ENCODE results near the gene TNPO2. TPM values are rescaled to one million over a fixed set of nuclear protein-coding genes. Genes with fewer than 3 reads are reported as not detected.
A peak's percentile ranks its signal among the peaks of the same experiment; 100 is the strongest.
"Not testable (repeated sequence)": the region's sequence is repeated elsewhere in the genome, so short reads cannot be mapped to it uniquely, and the experiment has no call there.

Gene TNPO2
- total RNA-seq, 1 donor from 2014 or later, result 25.7 TPM

DNA sequence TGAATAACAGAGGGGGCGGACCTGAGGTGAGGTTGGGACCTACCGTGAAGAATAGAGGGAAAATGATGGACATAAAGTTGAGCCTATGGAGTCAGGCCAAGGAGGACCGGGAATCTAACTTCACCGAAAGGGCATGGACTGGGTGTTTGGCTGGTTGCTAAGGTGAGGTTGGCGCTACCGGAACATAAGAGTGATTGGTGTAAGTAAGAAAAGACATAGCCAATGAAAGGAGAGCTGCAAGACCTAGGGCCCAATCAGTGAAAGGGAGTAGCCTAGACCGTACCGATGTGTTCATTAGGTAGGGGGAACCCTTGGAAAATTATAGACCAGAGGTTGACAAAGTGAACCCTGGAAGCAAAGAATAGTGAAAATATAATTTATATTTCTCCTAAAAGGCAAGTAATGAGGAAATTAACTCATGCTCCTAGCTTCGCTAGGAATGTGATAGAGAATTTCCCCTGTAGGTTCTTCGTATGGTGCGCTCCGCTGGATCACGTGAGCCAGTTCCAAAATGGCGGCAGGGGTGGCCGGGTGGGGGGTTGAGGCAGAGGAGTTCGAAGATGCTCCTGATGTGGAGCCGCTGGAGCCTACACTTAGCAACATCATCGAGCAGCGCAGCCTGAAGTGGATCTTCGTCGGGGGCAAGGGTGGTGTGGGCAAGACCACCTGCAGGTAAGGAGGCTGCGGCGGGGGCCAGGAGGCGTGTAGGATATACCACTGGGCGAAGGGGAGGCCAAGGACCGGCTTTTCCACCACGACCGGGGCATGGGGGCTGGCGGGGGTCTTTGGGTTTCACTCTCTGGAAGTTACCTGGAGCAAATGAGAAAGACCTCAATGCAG lies 13.5 kb upstream of the TNPO2 start, which contains the start of gene GET3:
Gene GET3 (plus strand): TSS at position 503 of the 840 bp plus-strand sequence. CDS start 9 bp downstream, at position 512.
- DNase-seq, result peak; percentile 100

DNA sequence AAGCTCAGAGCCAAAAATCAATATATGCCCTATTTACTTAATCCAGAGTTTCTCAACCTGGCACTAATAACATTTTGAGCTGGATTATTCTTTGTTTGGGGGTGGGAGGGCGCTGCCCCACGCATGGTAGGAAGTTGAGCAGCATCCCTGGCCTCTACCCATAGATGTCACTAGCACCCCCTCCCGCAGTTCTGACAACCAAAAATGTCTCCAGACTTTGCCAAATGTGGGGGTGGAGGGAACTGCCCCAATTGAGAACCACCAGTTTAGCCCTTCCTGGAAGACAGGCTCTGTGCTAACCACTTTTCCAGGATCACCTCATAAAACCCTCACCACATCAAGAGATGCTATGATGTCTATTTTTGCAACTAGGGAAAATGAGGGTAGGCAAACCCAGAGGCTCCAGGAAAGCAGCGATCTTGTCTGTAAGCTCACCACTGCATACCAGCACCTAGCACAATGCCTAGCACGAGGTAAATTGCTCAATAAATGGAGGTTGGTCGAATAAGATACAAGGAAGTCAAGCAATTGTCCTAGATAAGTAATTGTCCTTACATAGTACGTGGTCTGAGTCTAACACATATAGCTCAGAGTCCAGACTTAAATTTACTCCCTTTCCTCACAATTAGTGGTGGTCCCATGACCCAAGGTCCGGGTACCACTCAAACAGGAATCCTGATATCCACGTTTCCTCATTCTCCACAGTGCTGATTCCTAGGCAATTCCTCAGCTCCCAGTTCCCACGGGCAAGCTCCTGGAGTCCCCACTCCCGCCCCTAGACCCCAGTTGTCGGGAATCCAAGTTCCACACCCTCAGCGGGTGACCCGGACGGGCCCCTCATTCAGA lies 9.9 kb upstream of the TNPO2 start:
- peak; percentile 44 for DNase-seq

DNA sequence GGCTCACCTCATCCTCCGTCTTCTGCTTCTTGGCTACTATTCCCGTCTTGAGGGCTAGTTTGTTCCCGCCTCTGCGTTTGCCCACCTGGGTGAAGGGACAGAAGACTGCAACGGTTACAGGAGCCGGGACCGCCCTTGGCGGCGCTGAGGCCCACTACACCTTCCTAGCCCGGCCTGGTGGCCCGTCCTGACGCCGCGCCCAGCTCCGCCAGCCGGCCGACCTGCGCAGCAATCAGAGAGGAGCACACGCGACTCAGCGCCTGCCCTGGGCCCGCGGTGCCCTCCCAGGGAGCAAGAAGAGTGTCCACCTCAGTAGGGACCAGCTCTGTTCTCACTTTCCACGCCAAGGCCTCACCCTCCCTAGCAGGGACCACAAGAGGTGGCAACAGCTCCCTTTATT lies 7.6 kb upstream of the TNPO2 start:
- DNase-seq, result no peak

DNA sequence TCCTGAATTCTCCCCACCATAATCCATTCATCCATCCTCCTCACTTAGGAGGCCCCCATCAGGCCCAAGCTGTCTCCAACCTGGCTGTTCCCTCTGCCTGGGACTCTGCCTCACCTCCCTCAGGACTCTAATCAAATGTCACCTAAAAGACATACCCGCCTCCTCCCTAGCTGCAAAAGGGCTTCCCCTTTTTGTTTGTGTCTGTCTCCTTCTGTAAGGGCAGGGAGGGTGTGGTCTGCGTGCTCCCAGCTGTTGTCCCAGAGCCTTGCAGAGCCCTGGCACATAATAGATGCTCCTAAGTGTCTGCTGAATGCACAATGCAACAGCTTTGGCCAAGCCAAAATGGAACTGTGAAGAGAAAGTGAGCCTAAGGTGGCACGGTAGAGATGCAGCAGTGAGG lies 6.3 kb upstream of the TNPO2 start:
- no peak for DNase-seq

DNA sequence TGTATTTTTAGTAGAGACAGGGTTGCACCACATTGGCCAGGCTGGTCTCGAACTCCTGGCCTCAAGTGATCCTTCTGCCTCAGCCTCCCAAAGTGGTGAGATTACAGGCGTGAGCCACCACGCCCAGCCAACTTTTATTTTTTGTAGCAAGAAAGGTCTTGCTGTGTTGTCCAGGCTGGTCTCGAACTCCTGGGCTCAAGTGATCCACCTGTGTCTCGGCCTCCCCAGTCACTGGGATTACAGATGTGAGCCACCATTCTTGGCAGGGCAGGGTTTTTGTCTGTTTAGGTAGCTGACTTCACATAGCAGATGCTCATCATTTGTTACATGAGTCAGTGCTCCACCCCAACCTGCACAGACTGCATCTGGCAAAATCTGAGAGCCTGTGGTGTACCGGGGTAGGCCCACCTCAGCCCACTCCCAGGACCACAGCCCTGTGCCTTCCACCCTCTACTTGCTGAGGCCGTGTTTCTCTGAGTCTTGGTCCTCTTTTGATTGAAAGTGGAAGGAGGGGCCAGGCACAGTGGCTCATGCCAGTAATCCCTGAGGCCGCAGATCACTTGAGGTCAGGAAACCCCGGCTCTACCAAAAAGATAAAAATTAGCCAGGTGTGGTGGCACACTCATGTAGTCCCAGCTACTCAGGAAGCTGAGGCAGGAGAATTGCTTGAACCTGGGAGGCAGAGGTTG lies 4.2 kb upstream of the TNPO2 start:
- no peak for DNase-seq

DNA sequence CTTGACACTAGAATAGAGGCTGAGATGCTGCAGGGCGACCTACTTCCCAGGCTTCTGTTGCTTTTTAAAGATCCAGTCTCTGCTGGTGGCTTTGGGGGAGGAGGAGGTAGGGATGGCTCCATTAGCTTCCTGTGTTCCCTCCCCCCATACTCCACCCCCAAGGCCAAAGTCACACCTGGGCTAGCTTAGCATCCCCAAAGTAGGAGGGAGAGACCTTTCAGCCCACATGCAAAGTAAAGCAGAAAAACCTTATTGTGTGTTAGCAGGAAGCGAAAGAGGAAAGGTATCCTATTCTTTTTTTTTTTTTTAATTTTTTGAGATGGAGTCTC lies 3.2 kb upstream of the TNPO2 start:
- no peak for DNase-seq

DNA sequence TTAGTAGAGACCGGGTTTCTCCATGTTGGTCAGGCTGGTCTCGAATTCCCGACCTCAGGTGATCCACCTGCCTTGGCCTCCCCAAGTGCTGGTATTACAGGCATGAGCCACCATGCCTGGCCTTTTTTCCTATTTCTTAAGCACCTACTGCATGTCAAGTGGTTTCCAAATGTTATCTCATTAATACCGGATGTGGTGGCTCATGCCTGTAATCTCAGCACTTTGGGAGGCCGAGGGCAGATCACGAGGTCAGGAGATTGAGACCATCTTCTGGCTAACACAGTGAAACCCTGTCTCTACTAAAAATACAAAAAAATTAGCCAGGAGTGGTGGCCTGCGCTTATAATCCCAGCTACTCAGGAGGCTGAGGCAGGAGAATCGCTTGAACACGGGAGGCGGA lies 1.9 kb upstream of the TNPO2 start:
- DNase-seq, result not testable (repeated sequence)

DNA sequence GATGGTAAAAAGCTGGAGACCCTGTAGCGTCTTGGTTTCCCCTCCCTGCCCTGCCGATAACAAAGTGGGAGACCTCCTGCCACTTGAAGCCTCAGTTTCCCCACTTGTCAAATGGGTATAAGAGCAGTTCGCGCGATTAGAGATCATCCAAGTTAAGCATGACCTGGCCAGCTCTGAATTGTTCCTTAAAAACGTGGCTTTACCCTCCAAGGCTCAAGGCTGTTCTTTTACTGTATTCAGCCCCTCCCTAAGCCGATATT lies 421 bp downstream of the TNPO2 start:
- DNase-seq, result peak; percentile 24

DNA sequence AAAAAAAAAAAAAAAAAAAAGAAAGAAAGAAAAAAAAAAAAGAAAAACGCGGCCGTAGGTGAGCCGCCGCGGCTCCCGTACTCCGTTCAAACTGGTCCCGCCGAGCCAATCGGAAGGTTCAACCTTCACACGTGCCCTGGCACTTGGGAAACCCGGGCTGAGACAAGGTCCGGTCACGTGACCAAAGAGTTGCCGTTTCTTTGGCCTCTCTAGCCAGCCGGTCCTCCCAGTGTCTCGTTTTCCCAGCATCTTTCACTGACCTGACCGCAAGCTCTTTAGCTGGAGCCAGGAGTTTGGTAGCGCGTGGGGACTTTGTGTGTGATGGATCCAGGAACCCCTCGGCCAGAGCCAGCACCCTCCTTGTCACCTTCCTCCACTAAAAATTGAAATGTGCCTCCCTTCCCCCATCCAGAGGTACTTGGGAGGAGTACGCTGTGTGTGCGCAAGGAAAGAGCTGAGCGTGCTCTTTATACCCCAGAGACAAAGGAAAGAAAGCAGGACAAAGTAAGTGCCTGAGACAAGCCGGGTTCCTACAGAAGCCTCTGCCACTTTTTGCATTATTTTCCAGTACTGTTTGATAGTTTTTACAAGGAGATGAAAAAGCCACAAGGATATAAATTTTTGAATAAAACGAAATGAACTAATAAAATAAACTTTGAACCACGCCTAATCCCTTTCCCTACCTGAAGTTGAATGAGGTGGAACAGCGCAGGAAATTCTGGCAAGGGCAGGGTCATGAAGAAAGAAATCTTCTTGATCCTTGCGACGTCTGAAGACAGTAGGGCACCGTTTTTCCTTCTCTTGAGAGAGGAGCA lies 959 bp downstream of the TNPO2 start:
- peak; percentile 100 for DNase-seq

DNA sequence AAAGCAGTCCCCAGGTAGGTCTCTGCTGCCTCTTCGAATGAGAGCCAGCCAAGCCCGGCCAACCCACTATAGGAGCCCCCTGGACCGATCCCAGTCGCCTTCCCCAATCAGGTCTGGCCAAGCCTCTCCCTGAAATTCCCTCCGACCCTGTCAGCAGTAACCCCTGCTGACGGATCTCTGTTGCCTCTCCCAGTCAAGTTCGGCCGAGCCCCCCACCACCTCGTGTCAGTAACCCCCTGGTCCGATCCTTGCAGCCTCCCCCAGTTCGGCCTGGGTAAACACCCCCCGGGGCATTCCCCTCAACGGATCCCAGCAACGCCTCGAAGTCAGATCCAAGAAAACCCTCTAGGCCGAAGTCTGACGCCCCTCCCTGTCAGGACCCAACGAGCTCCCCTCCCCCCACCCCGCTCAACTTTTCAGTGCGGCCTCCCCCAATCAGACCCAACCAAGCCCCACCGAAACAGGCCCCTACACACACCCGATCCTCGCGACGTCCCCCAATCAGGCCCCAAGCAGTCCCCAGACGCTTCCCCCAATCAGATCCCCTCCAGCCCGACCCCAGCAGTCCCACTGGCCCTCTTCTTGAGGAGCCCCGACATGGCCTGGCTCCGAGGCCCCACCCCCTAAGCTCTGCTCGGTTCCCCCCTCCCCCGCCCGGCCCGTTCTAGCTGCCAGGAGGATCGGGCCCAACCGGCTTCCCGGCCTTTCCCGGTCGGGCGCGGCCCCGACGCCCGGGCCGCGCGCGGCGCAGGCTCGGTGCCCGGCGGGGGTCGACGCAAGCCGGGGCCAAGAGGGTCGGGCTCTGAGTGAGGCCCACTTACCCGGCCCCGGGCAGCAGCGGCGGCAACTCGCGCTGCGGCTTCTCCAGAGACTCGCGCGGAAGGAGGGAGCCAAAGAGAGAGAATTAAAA lies 1.8 kb downstream of the TNPO2 start:
- DNase-seq, result peak; percentile 77

DNA sequence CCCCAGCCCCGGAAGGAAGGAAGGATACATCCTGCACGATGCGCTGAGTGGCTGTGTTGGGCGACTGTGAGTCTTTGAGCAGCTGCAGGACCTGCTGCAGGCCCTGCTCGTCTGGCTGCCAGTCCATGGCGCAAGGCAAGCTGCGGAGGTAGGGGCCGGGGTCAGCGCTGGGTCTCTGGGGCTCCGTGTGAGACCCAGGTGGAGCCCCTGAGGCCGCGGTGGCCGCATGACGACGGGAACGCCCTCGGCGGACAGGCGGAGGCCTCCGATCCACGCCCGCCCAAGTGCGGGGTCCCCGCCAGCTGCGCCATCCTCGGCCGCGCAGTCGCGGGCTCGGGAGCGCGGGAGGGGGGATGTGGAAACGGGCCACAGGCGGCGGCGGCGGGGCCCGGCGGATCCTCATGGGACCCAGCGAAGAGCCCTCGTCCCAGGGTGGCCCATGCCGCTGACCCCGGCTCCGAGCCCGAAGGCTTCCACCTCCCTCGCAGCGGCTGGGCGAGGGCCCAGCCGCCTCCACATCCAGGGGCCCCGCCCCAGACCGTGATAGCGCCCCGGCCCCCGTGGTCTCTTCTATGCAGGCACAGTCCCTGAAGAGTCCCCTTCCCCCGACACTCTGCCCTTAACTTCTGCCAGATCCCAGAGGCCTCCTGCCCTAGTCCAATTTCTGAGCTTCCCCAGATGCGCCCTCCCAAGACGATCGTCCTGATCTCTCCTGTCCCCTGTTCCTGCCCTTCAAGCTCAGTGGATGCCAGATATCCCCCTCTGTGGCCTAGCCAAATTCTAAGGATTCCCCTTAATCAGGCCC lies 2.7 kb downstream of the TNPO2 start:
- DNase-seq, result peak; percentile 43

DNA sequence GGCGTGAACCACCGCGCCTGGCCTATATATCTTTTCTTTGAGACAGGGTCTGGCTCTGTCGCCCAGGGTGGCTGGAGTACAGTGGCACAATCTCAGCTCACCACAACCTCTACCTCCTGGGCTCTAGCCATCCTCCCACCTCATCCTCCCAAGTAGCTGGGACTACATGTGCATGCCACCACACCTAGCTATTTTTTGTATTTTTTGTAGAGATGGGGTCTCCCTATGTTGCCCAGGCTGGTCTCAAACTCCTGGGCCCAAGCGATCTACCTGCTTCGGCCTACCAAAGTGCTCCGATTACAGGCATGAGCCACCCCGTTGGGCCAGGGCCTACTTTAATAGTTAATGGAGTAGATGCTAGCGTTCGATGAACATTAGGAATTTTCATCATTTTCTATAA lies 3.4 kb downstream of the TNPO2 start:
- no peak for DNase-seq

DNA sequence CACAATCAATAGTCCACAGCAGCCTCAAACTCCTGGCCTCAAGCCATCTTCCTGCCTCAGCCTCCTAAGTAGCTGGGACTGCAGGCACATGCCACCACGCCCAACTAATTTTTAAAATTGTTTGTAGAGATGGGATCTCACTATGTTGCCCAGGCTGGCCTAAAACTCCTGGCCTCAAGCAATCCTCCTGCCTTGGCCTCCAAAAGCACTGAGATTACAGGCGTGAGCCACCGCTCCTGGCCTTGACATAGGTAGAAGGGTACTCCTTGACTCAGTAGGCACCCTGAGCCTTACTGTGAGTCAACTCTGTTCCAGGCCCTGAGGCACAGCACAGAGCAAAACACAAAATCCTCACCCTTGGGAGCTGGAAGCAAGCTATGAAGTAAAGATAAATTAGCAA lies 7.8 kb downstream of the TNPO2 start:
- no peak for DNase-seq

DNA sequence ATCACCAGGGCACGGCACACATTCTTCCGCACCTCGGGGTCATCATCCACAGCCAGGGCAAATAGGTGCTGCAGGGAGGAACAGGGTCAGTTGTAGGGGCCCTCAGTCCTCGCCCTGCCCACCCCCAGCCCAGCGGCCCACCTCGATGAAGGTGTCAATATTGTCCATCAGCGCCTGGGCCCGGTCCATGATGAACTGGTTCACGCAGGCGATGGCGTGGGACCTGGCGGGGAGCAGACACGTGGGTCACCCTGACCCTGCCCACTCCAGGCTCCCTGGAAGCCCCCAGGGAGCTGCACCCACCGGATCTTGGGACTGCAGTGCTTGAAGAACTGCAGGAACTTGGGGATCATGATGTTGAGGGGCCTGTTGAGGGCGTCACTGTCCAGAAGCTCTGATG lies 8.6 kb downstream of the TNPO2 start:
- no peak for DNase-seq

DNA sequence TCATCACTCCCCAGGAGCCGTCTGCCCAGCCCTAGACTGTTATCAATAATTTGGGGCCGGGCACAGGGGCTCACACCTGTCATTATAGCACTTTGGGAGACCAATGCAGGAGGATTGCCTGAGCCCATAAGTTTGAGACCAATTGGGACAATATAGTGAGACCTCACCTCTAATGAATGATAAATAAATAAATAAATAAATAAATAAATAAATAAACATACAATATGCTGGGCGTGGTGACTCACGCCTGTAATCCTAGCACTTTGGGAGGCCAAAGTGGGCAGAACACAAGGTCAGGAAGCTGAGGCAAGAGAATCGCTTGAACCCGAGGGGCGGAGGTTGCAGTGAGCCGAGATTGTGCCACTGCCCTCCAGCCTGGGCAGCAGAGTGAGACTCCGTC lies 10.4 kb downstream of the TNPO2 start:
- DNase-seq, result not testable (repeated sequence)

DNA sequence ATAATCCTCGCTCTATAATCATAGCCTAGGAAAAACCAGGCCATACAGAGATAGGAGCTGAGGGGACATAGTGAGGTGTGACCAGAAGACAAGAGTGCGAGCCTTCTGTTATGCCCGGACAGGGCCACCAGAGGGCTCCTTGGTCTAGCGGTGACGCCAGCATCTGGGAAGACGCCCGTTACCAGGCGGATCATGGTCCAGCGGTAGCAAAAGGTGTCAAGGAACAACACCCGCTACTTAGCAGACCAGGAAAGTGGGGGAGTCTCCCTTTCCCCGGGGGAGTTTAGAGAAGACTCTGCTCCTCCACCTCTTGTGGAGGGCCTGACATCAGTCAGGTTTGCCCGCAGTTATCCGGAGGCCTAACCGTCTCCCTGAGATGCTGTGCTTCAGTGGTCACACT lies 11.7 kb downstream of the TNPO2 start:
- not testable (repeated sequence) for DNase-seq

DNA sequence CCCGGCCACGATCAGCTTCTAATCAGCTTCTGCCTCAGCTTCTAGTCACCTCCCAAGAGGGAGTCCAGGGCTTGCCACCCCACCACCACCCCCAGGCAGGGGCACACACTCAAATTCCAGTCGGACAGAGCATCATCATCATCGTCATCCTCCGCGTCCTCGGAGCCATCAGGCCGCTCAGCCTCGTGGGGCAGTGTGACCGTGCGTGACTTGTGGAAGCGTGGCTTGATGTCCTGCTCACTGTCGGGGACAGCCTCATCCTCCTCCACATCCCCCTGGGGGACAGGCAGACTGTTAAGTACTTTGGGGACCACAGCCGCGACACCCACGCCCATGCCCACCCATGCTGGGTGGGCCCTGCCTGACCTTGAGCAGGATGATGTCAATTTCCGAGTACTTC lies 12.5 kb downstream of the TNPO2 start:
- DNase-seq, result no peak

DNA sequence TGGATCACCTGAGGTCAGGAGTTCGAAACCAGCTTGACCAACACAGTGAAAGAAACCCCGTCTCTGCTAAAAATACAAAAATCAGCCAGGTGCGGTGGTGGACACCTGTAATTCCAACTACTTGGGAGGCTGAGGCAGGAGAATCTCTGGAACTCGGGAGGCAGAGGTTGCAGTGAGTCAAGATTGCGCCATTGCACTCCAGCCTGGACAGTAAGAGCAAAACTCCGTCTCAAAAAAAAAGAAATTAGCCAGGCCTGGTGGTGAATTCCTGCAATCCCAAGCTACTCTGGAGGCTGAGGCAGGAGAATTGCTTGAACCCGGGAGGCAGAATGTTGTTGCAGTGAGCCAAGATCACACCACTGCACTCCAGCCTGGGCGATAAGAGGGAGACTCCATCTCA lies 15.1 kb downstream of the TNPO2 start:
- no peak for DNase-seq

DNA sequence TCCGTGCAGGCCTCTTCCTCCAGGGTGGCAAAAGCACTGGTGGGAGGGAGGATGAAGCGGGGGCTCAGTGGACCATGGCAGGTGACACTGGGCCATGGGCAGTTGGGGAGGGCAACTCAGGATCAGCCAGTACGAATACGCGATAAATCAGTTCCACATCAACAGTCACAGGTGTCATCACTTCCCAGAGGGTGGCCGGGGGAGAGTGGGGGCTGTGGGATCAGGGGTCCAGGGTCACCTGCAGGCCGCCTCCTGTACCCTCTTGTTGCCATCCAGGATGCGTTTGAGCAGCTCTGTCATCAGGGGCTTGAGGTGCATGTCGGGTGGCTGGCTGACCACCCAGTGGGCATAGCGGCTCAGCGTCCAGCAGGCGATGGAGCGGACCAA lies 17.4 kb downstream of the TNPO2 start:
- no peak for DNase-seq

DNA sequence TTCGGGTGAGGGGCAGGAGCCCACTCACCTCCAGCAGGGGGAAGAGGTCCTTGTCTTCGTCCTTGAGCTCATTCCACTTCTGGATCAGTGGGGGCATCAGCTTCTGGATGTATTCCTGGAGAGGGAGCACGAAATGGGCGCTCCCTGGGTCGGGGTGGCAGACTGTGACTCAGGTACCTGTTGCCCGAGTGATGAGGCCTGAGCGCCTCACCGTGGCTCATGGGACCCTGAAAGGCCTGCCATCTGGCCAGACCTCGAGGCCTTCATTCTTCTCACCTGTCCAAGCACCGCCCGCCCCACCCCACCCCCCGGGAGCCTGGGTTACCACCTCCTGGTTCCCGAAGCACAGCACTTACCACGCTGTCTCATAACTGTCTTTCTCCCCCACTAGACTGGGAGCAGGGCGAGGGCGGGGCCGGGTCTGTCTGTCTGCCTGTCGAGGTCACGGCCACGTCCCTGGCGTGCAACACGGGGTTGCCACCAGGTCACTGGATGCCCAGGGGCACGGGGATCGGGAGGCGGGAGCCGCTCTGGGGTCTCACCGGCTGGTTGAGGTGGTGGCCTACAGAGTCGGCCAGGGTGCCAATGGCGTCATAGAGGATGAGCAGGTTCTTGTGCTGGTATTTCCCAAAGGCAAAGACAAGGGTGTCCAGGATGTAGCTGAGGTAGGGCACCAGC lies 17.9 kb downstream of the TNPO2 start:
- no peak for DNase-seq
